Esophagus (tissue), 2 donors: ENCODE results near the gene RGL3. TPM values are rescaled to one million over a fixed set of nuclear protein-coding genes. Genes with fewer than 3 reads are reported as not detected.
"Not testable (repeated sequence)": the region's sequence is repeated elsewhere in the genome, so short reads cannot be mapped to it uniquely, and the experiment has no call there.

ENCODE experiments used
- H3K27ac ChIP-seq, 2 donors: one replicate each; pipeline ENCODE4 v1.5.1; 2013; ENCODE audit warnings: low read depth in 2 of 2, mild to moderate bottlenecking in 2 of 2, inconsistent platforms in 1 of 2, low read length in 1 of 2, moderate library complexity in 1 of 2
- H3K27me3 ChIP-seq, 2 donors: one replicate each; pipeline ENCODE4 v1.6.1; 2013; ENCODE audit warnings: low read length in 2 of 2, control low read depth in 1 of 2, mild to moderate bottlenecking in 1 of 2; ENCODE audit not compliant: insufficient read depth in 2 of 2, control insufficient read depth in 1 of 2
- H3K36me3 ChIP-seq, 2 donors: one replicate each; pipeline ENCODE4 v1.6.1; 2013; ENCODE audit warnings: low read length in 1 of 2; ENCODE audit not compliant: control insufficient read depth in 2 of 2, insufficient read depth in 2 of 2
- H3K4me1 ChIP-seq, 2 donors: one replicate each; pipeline ENCODE4 v1.6.1; 2013; ENCODE audit warnings: low read length in 1 of 2; ENCODE audit not compliant: control insufficient read depth in 2 of 2, insufficient read depth in 2 of 2
- H3K4me3 ChIP-seq, 2 donors: one replicate each; pipeline ENCODE4 v1.5.1; 2013; ENCODE audit warnings: low read length in 2 of 2, mild to moderate bottlenecking in 2 of 2, low read depth in 1 of 2, moderate library complexity in 1 of 2
- H3K9me3 ChIP-seq, 2 donors: one replicate each; pipeline ENCODE4 v1.6.1; 2013; ENCODE audit warnings: mild to moderate bottlenecking in 2 of 2, low read depth in 1 of 2, low read length in 1 of 2, moderate library complexity in 1 of 2; ENCODE audit not compliant: control insufficient read depth in 2 of 2, insufficient read depth in 1 of 2
- WGBS, 2 donors: extraction: QIAGEN DNeasy Blood & Tissue Kit; methylation state at CpG; one replicate each; pipeline ENCODE4 v1.1.7; 2013; 5-methylcytosine and 5-hydroxymethylcytosine counted together
- polyA plus RNA-seq, 2 donors: library from polyadenylated mRNA; stranded (reverse); fragments of 200-250 nt; gene quantifications; one replicate each; pipeline ENCODE4 v1.2.3, GENCODE V29; 2013
- donor health status: healthy with polysubstance abuse.
- donor health status: Bipolar disorder and iron deficiency.

Gene RGL3
- polyA plus RNA-seq, 2 donors = 0.87 to 3.6 TPM

- Histone ChIP-seq H3K36me3 (no peaks in the 10 kb centered on the region), H3K9me3 (peaks cover 0 to 2% of the 10 kb centered on the region in 2 donors), H3K4me3 (no peak overlapping the region), H3K27me3 (no peaks in the 10 kb centered on the region), H3K4me1 (peaks cover 8 to 20% of the 10 kb centered on the region in 2 donors), H3K27ac (peak overlapping the region in 1 of 2 donors; percentile 16)
- 17 to 23% methylated on average over 36 of the region's 36 CpGs for WGBS, 2 donors
Measured at GRCh38 chr19:11421371-11422098, 2.4 kb upstream of the RGL3 start.

- H3K4me3 ChIP-seq = no peak overlapping the region
- 8 to 18% methylated on average over 46 of the region's 46 CpGs for WGBS, 2 donors
- peaks cover 0 to 2% of the 10 kb centered on the region in 2 donors for H3K9me3 ChIP-seq
- H3K4me1 ChIP-seq = peaks cover 8 to 20% of the 10 kb centered on the region in 2 donors
- H3K36me3 ChIP-seq = no peaks in the 10 kb centered on the region
- no peaks in the 10 kb centered on the region for H3K27me3 ChIP-seq
- no peak overlapping the region for H3K27ac ChIP-seq
Measured at GRCh38 chr19:11420429-11421370, 1.6 kb upstream of the RGL3 start.

- H3K4me1 ChIP-seq = peaks cover 8 to 19% of the 10 kb centered on the region in 2 donors
- peak overlapping the region in 1 of 2 donors; percentile 1 for H3K4me3 ChIP-seq
- no peaks in the 10 kb centered on the region for H3K27me3 ChIP-seq
- WGBS, 2 donors = 7 to 8% methylated on average over 10 to 14 of the region's 16 CpGs
- H3K27ac ChIP-seq = no peak overlapping the region
- peaks cover 0 to 2% of the 10 kb centered on the region in 2 donors for H3K9me3 ChIP-seq
- no peaks in the 10 kb centered on the region for H3K36me3 ChIP-seq
Measured at GRCh38 chr19:11418094-11418548, 993 bp downstream of the RGL3 start.

- Histone ChIP-seq H3K27me3 (no peaks in the 10 kb centered on the region), H3K27ac (no peak overlapping the region), H3K4me1 (peaks cover 3 to 10% of the 10 kb centered on the region in 2 donors), H3K9me3 (peaks cover 0 to 2% of the 10 kb centered on the region in 2 donors), H3K4me3 (no peak overlapping the region), H3K36me3 (no peaks in the 10 kb centered on the region)
- 91 to 93% methylated on average over 17 of the region's 17 CpGs for WGBS, 2 donors
Measured at GRCh38 chr19:11416346-11417052, 2.6 kb downstream of the RGL3 start.

- H3K9me3 ChIP-seq = peaks cover 0 to 2% of the 10 kb centered on the region in 2 donors
- H3K36me3 ChIP-seq = no peaks in the 10 kb centered on the region
- peaks cover 0 to 6% of the 10 kb centered on the region in 2 donors for H3K4me1 ChIP-seq
- WGBS, 2 donors = 92 to 93% methylated on average over 2 of the region's 2 CpGs
- no peak overlapping the region for H3K4me3 ChIP-seq
- no peak overlapping the region for H3K27ac ChIP-seq
- H3K27me3 ChIP-seq = no peaks in the 10 kb centered on the region
Measured at GRCh38 chr19:11414544-11414943, 4.6 kb downstream of the RGL3 start.

GRCh38 chr19:11410682-11411081, 8.4 kb downstream of the RGL3 start:
- WGBS, 2 donors = 64 to 68% methylated on average over 8 of the region's 8 CpGs
- Histone ChIP-seq H3K27me3 (no peaks in the 10 kb centered on the region), H3K4me1 (no peaks in the 10 kb centered on the region), H3K27ac (no peak overlapping the region), H3K36me3 (no peaks in the 10 kb centered on the region), H3K9me3 (no peaks in the 10 kb centered on the region), H3K4me3 (no peak overlapping the region)

- Histone ChIP-seq H3K4me1 (no peaks in the 10 kb centered on the region), H3K36me3 (no peaks in the 10 kb centered on the region), H3K27me3 (no peaks in the 10 kb centered on the region), H3K4me3 (no peak overlapping the region), H3K9me3 (no peaks in the 10 kb centered on the region), H3K27ac (no peak overlapping the region)
- 86 to 89% methylated on average over 4 of the region's 4 CpGs for WGBS, 2 donors
Measured at GRCh38 chr19:11408591-11408990, 10.5 kb downstream of the RGL3 start.

GRCh38 chr19:11406703-11407236, 12.3 kb downstream of the RGL3 start:
- 83 to 87% methylated on average over 12 of the region's 12 CpGs for WGBS, 2 donors

More at GRCh38 chr19:11406703-11407236, 12.3 kb downstream of the RGL3 start:
- H3K4me3 ChIP-seq, H3K9me3 ChIP-seq, H3K4me1 ChIP-seq, H3K27ac ChIP-seq, H3K36me3 ChIP-seq, H3K27me3 ChIP-seq: not testable (repeated sequence)
